HUES48 (cell line): Measurements from ENCODE around the gene PRUNE2.

Experiments
- H3K27ac ChIP-seq: one replicate; pipeline ENCODE4 v1.7.0; 2013; ENCODE audit warnings: low read depth, low read length, inconsistent platforms
- H3K27me3 ChIP-seq: 2 replicates; pipeline ENCODE4 v1.6.1; 2013; ENCODE audit warnings: mild to moderate bottlenecking, low read length; ENCODE audit not compliant: control insufficient read depth, insufficient read depth
- H3K36me3 ChIP-seq: 2 replicates; pipeline ENCODE4 v1.6.1; 2013; ENCODE audit warnings: low read length; ENCODE audit not compliant: control insufficient read depth, insufficient read depth
- H3K4me1 ChIP-seq: 2 replicates; pipeline ENCODE4 v1.6.1; 2013; ENCODE audit warnings: mild to moderate bottlenecking, low read length; ENCODE audit not compliant: control insufficient read depth, insufficient read depth
- H3K4me3 ChIP-seq: 2 replicates; pipeline ENCODE4 v1.5.1; 2013; ENCODE audit warnings: mild to moderate bottlenecking, low read depth, low read length
- H3K9ac ChIP-seq: 2 replicates; pipeline ENCODE4 v1.6.1; 2013; ENCODE audit warnings: mild to moderate bottlenecking, low read depth, low read length, moderate library complexity
- H3K9me3 ChIP-seq: 2 replicates; pipeline ENCODE4 v1.6.1; 2013; ENCODE audit warnings: low read length; ENCODE audit not compliant: control insufficient read depth, insufficient read depth

Gene PRUNE2

GRCh38 chr9:76610011-76610352, 295.9 kb downstream of the PRUNE2 start:
- Histone ChIP-seq H3K27me3 (no peaks in the 10 kb centered on the region), H3K9ac (no peak overlapping the region), H3K9me3 (no peaks in the 10 kb centered on the region), H3K27ac (no peak overlapping the region), H3K4me3 (no peak overlapping the region), H3K4me1 (no peaks in the 10 kb centered on the region), H3K36me3 (no peaks in the 10 kb centered on the region)

DNA sequence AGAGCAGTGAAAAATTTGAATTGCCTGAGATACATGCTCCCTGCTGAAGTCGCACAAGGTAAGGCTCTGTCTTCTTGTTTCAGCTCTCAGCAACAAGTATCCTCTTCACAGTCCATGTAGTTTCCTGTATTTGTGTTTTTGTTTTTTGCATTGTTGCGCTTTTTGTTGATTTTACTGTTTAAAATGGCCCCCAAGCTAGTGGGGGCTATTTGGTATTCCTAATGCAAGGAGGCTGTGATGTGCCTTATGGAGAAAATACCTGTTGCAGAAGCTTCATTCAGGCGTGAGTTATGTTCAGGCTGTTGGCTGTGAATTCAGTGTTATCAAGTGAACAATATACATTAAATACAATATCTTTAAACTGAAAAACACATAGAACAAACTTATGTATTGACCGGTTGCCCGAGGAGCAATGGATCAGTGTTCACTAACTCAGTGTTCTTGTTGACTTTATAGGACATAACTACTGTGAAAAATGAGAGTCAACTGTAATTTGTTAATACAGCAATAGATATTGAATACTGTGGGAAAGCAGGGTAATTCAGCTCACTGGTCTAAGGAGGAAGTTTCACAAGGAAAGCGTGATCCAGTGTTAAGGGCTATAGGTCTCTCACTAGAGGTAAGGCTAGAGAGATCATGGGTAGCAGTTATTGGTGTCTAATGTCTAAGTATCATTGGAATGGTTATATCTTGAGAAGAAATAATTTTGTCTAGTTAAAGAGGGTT, 296.5 kb downstream of the PRUNE2 start:
- no peak overlapping the region for H3K9ac ChIP-seq
- no peaks in the 10 kb centered on the region for H3K36me3 ChIP-seq
- no peaks in the 10 kb centered on the region for H3K4me1 ChIP-seq
- no peak overlapping the region for H3K4me3 ChIP-seq
- no peaks in the 10 kb centered on the region for H3K27me3 ChIP-seq
- no peaks in the 10 kb centered on the region for H3K9me3 ChIP-seq
- H3K27ac ChIP-seq = no peak overlapping the region

GRCh38 chr9:76608575-76609273, 297.2 kb downstream of the PRUNE2 start:
- Histone ChIP-seq H3K27me3 (no peaks in the 10 kb centered on the region), H3K36me3 (no peaks in the 10 kb centered on the region), H3K4me1 (no peaks in the 10 kb centered on the region), H3K9ac (no peak overlapping the region), H3K4me3 (no peak overlapping the region), H3K27ac (no peak overlapping the region), H3K9me3 (no peaks in the 10 kb centered on the region)

DNA sequence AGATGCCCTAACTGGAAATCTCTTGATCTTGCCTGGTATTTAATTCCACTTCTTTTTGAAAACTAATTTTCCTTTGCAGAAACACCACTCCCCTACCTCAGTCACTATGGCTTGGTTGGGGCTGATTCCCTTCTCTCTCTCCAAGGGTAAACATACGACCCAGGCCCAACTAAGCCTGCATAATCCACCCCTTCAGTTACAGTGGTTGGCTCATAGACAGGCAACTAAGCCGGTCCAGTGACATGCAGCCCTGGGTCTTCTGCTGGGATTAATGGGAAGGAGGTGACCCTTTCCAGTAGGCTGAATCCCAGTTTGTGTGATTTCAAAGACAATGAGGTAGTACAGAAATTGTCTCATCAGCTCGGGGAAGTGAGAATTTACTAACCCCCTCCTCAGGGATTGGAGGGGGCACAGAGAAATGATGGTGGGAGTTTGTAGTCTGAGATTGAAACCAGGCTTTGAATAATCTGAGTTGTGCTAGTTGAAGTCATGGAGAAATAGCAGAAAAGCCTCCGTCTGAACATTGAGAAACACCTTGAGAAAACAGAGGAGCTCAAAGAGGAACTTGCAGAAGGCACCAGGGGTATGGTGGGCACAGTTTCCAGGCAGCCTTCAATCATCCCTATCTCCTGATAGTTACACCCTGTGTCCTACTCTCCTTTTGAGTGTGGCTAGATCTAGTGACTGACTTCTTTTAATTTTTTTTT, 298.0 kb downstream of the PRUNE2 start:
- H3K27me3 ChIP-seq = no peaks in the 10 kb centered on the region
- H3K4me1 ChIP-seq = no peaks in the 10 kb centered on the region
- H3K4me3 ChIP-seq = no peak overlapping the region
- H3K27ac ChIP-seq = no peak overlapping the region
- no peaks in the 10 kb centered on the region for H3K9me3 ChIP-seq
- H3K36me3 ChIP-seq = no peaks in the 10 kb centered on the region
- H3K9ac ChIP-seq = no peak overlapping the region

- H3K4me1 ChIP-seq = peaks cover 6% of the 10 kb centered on the region
- H3K4me3 ChIP-seq = no peak overlapping the region
- no peak overlapping the region for H3K9ac ChIP-seq
- H3K27ac ChIP-seq = no peak overlapping the region
- no peaks in the 10 kb centered on the region for H3K36me3 ChIP-seq
- H3K27me3 ChIP-seq = no peaks in the 10 kb centered on the region
- H3K9me3 ChIP-seq = no peaks in the 10 kb centered on the region
Measured at GRCh38 chr9:76605321-76605900, 300.5 kb downstream of the PRUNE2 start.

DNA sequence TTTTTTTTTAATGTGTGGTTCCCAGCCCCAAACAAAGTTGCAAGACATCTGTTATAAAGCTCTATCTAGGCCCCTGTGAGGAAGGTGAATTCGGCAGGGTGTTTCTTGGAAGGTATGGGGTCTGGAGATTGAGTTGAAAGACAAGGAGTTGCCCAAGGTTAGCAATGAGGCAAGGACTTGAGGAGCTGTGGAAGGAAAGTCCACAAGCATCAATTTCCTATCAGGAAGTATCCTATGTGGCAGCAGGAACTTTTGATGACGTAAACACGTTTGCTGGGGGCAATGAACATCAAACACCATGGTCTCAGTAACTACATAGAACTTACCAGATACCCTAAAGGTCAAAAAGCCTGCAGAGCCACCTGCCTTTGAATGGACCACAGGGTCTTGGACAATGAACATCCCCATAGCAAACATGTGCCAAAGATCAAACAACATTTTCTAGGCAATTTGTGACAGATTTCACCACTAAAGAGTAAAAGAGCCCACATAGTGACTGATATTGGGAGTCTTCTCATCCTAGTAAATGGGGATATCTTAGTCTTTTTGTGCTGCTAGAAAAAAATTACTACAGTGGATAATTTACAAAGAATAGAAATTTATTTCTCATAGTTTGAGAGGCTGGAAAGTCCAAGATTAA, 301.9 kb downstream of the PRUNE2 start:
- no peak overlapping the region for H3K4me3 ChIP-seq
- H3K9ac ChIP-seq = no peak overlapping the region
- peaks cover 10% of the 10 kb centered on the region for H3K4me1 ChIP-seq
- H3K36me3 ChIP-seq = no peaks in the 10 kb centered on the region
- H3K27me3 ChIP-seq = no peaks in the 10 kb centered on the region
- no peaks in the 10 kb centered on the region for H3K9me3 ChIP-seq
- H3K27ac ChIP-seq = no peak overlapping the region

DNA sequence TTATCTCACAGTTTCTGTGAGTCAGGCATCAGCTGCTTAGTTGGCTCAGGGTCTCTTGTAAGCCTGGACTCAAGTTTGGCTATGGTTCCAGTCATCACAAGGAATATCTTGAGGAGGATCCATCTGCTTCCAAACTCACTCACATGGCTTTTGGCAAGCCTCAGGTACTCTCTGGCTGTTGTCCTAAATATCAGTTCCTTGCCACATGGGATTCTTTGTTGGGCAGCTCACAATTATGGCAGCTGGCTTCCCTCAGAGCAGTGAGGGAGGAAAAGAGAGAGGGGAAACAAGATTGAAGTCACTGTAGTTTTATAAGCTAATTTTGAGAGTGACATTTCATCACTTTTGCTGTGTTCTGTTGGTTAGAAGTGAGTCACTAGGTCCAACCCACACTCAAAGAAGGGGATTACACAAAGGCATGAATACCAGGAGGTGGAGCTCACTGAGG, 302.4 kb downstream of the PRUNE2 start:
- H3K9ac ChIP-seq = no peak overlapping the region
- H3K9me3 ChIP-seq = no peaks in the 10 kb centered on the region
- H3K4me3 ChIP-seq = no peak overlapping the region
- H3K27me3 ChIP-seq = no peaks in the 10 kb centered on the region
- H3K27ac ChIP-seq = no peak overlapping the region
- H3K4me1 ChIP-seq = peaks cover 10% of the 10 kb centered on the region
- no peaks in the 10 kb centered on the region for H3K36me3 ChIP-seq

- Histone ChIP-seq H3K4me3 (no peak overlapping the region), H3K36me3 (no peaks in the 10 kb centered on the region), H3K27ac (no peak overlapping the region), H3K9me3 (no peaks in the 10 kb centered on the region), H3K9ac (no peak overlapping the region), H3K4me1 (peaks cover 10% of the 10 kb centered on the region), H3K27me3 (no peaks in the 10 kb centered on the region)
Measured at GRCh38 chr9:76602199-76602598, 303.7 kb downstream of the PRUNE2 start.

- H3K27ac ChIP-seq = no peak overlapping the region
- H3K9ac ChIP-seq = no peak overlapping the region
Measured at GRCh38 chr9:76600007-76600615, 305.8 kb downstream of the PRUNE2 start.

GRCh38 chr9:76598981-76599380, 306.9 kb downstream of the PRUNE2 start:
- Histone ChIP-seq H3K4me1 (peaks cover 31% of the 10 kb centered on the region), H3K9ac (no peak overlapping the region), H3K27me3 (no peaks in the 10 kb centered on the region)

More at GRCh38 chr9:76600007-76600615, 305.8 kb downstream of the PRUNE2 start:
- Histone ChIP-seq H3K36me3 (no peaks in the 10 kb centered on the region), H3K4me3 (no peak overlapping the region), H3K27me3 (no peaks in the 10 kb centered on the region), H3K4me1 (peaks cover 24% of the 10 kb centered on the region), H3K9me3 (no peaks in the 10 kb centered on the region)

More at GRCh38 chr9:76598981-76599380, 306.9 kb downstream of the PRUNE2 start:
- no peak overlapping the region for H3K4me3 ChIP-seq
- no peaks in the 10 kb centered on the region for H3K9me3 ChIP-seq
- no peaks in the 10 kb centered on the region for H3K36me3 ChIP-seq
- no peak overlapping the region for H3K27ac ChIP-seq
